OCI-LY3 (cell line): ENCODE results near the gene MYL3.

Source experiments
- H2AFZ ChIP-seq: fragments of 200-600, 300-600 bp; shearing (Covaris generic); 2 replicates; pipeline ENCODE4 v1.6.0; 2014; ENCODE audit warnings: antibody characterized with exemption, low read depth, low read length
- H3K27ac ChIP-seq: fragments of 200-600, 300-600 bp; sonication (generic); 2 replicates; pipeline ENCODE4 v1.5.1; 2014; ENCODE audit warnings: mild to moderate bottlenecking, low read length, moderate library complexity, mixed read lengths
- H3K27me3 ChIP-seq: fragments of 200-600, 300-600 bp; sonication (generic); 2 replicates; pipeline ENCODE4 v1.6.1; 2014; ENCODE audit warnings: low read depth, low read length, mixed read lengths
- H3K36me3 ChIP-seq: fragments of 200-600, 300-600 bp; sonication (generic); replicated peaks from 2 replicates; pipeline ENCODE3; 2014; ENCODE audit warnings: low read depth, low read length, mixed read lengths
- H3K4me1 ChIP-seq: fragments of 300-600, 200-600 bp; sonication (generic); 2 replicates; pipeline ENCODE4 v1.6.1; 2014; ENCODE audit warnings: low read length, mixed read lengths
- H3K4me2 ChIP-seq: fragments of 200-600, 300-600 bp; sonication (generic); 2 replicates; pipeline ENCODE4 v1.6.1; 2014; ENCODE audit warnings: low read length, mixed read lengths
- H3K4me3 ChIP-seq: fragments of 300-600, 200-600 bp; sonication (generic); 2 replicates; pipeline ENCODE4 v1.5.1; 2014; ENCODE audit warnings: antibody characterized with exemption, mild to moderate bottlenecking, low read length, moderate library complexity
- H3K79me2 ChIP-seq: fragments of 300-600, 200-600 bp; shearing (Covaris generic); 2 replicates; pipeline ENCODE4 v1.6.1; 2014; ENCODE audit warnings: mild to moderate bottlenecking, low read length, mixed read lengths
- H3K9ac ChIP-seq: fragments of 300-600, 200-600 bp; shearing (Covaris generic); 2 replicates; pipeline ENCODE4 v1.6.0; 2014; ENCODE audit warnings: mild to moderate bottlenecking, low read length, moderate library complexity
- H3K9me3 ChIP-seq: fragments of 200-600, 300-600 bp; shearing (Covaris generic); 2 replicates; pipeline ENCODE4 v1.6.1; 2014; ENCODE audit warnings: low read length, mixed read lengths; ENCODE audit not compliant: insufficient read depth
- H4K20me1 ChIP-seq: fragments of 200-600, 300-600 bp; sonication (generic); 2 replicates; pipeline ENCODE4 v1.6.1; 2016; ENCODE audit warnings: low read length, mixed read lengths; ENCODE audit not compliant: insufficient read depth
- CTCF ChIP-seq: fragments of 200-600, 300-600 bp; sonication (generic); IDR thresholded peaks from 2 replicates; pipeline ENCODE4 v1.5.1; 2014; ENCODE audit warnings: antibody characterized with exemption, low read length, low read depth
- EZH2phosphoT487 ChIP-seq: fragments of 200-600 bp; shearing (Covaris generic); IDR thresholded peaks from 2 replicates; pipeline ENCODE4 v1.6.1; 2018; ENCODE audit warnings: antibody characterized with exemption, mixed run types, low read depth

The MYL3 gene

DNA sequence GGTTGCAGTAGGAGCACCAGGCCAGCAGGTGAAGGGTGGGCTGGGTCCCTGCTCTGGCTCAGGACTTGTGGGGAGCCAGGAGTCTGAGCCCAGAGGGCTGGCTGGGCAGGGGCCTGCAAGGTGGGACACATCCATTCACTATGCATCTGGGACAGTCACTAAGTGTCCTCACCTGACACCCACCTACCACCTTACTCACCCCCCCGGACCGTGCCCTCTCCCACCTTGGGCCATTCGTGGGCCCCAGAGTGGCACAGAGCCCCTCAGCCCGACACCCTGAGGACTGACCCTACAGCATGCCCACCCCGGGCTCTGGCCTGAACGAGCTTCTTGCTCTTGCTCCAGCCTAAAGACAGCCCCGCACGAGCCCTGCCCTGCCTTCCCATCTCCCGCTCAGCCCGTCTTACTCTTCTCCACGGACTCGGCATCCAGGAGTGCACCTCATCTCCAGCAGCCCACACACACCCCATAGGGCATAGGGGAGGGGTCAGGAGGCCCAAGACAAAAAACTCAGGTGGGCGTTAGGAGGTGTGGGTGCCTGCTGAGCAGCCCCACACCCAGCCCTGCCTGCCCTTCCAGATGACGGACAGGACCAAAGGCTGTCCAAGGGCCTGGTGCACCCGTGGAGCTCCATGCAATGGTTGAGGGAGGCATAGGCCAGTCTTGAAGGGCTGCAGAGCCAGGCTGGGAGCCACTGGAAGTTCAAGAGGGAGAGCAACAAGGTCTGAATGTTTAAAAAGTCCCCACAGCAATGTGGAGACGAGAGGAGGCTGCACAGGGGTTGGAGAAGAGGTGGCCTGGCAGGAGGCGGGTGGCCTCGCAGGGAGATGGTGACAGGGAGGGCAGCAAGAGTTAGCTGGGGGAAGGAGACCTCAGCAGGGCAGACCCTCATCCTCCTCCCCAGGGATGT lies 41.3 kb upstream of the MYL3 start:
- no peak overlapping the region for H3K4me3 ChIP-seq
- H4K20me1 ChIP-seq, result no peaks in the 10 kb centered on the region
- no peak overlapping the region for H2AFZ ChIP-seq
- TF ChIP-seq CTCF (no peak), EZH2phosphoT487 (no peak)
- H3K36me3 ChIP-seq, result no peaks in the 10 kb centered on the region
- H3K27ac ChIP-seq, result no peak overlapping the region
- no peaks in the 10 kb centered on the region for H3K27me3 ChIP-seq
- peaks cover 3% of the 10 kb centered on the region; the same call in 1 of the 2 replicates for H3K4me1 ChIP-seq
- H3K9ac ChIP-seq, result no peak overlapping the region
- no peaks in the 10 kb centered on the region for H3K79me2 ChIP-seq
- H3K4me2 ChIP-seq, result no peak overlapping the region
- no peaks in the 10 kb centered on the region for H3K9me3 ChIP-seq

DNA sequence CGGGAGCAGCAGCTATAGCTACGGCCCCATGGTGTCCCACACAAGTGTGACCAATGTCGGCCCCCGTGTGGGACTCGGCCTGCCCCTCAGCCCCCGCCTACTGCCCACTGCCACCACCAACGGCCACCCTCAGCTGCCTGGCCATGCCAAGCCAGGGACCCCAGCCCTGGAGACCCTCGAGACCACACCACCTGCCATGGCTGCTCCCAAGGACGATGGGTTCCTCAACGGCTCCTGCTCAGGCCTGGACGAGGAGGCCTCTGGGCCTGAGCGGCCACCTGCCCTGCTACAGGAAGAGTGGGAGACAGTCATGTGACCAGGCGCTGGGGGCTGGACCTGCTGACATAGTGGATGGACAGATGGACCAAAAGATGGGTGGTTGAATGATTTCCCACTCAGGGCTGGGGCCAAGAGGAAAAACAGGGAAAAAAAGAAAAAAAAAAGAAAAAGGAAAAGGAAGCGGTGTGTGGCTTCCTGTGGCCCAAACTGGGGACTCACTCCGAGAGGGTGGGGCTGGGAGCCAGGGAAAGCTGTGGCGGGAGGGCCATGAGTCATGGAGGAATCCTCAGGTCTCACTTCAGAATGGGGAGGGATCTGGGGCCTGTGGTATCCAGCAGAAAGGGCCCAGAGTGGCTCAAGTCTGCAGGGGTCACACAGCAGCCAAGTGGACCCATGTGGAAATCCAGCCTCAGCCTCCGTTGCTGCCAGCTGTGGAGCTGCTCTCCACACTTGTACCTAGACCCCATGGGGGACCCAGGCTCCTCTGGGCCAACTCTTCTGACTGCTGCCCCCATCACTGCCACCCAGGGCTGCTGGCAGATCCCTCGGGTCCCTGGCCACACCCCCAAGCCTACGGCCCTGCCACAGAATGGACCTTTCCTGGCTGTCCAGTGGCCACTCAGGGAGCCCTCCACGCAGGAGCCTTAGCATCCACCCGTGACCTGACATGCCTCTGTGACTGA lies 40.4 kb upstream of the MYL3 start:
- no peak overlapping the region for H3K4me3 ChIP-seq
- H3K9ac ChIP-seq, result no peak overlapping the region
- H3K9me3 ChIP-seq, result no peaks in the 10 kb centered on the region
- no peaks in the 10 kb centered on the region for H3K36me3 ChIP-seq
- no peak overlapping the region for H3K27ac ChIP-seq
- H2AFZ ChIP-seq, result no peak overlapping the region
- H3K79me2 ChIP-seq, result no peaks in the 10 kb centered on the region
- H3K4me2 ChIP-seq, result no peak overlapping the region
- TF ChIP-seq CTCF, result no peak
- TF ChIP-seq EZH2phosphoT487, result no peak
- no peaks in the 10 kb centered on the region; the same call in 1 of the 2 replicates for H3K27me3 ChIP-seq
- H4K20me1 ChIP-seq, result no peaks in the 10 kb centered on the region
- no peaks in the 10 kb centered on the region for H3K4me1 ChIP-seq

- no peak for TF ChIP-seq EZH2phosphoT487
- no peak for TF ChIP-seq CTCF
- no peak overlapping the region for H3K9ac ChIP-seq
- no peaks in the 10 kb centered on the region for H3K4me1 ChIP-seq
- H3K36me3 ChIP-seq, result no peaks in the 10 kb centered on the region
- peaks cover 2% of the 10 kb centered on the region; the same call in 1 of the 2 replicates for H3K27me3 ChIP-seq
- H3K79me2 ChIP-seq, result no peaks in the 10 kb centered on the region
- no peak overlapping the region for H3K4me3 ChIP-seq
- no peak overlapping the region for H3K27ac ChIP-seq
- no peak overlapping the region for H3K4me2 ChIP-seq
- no peaks in the 10 kb centered on the region for H3K9me3 ChIP-seq
- no peaks in the 10 kb centered on the region for H4K20me1 ChIP-seq
- H2AFZ ChIP-seq, result no peak overlapping the region
These were observed 39.0 kb upstream of the MYL3 start for GRCh38 chr3:46902188-46902631.

DNA sequence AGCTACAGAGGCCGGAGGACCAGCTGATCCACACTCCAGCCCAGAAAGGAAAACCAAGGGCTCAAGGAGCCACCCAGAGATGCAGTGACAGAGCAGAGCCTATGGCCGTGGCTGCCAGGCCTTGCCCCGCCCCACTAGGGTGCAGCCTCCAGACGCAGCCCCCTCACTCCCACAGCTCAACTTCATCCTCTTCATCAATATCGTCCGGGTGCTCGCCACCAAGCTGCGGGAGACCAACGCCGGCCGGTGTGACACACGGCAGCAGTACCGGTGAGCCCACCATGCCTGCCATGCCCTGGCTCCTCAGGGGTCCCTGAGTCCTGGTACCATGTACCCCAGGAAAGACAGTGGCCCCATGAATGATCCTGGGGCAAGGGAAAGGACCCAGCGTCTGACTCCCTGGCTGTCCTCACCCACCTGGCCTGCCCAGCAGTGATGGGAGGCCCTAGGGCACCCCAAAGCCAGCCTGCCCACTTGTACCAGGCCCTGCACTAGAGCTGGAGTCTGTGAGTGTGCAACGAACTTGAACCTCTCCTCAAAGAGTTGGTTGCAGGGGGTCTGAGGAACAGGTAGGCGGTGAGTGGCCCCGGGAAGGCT lies 38.4 kb upstream of the MYL3 start:
- H3K4me2 ChIP-seq, result no peak overlapping the region
- H3K36me3 ChIP-seq, result no peaks in the 10 kb centered on the region
- H3K9ac ChIP-seq, result no peak overlapping the region
- H3K4me1 ChIP-seq, result no peaks in the 10 kb centered on the region
- no peaks in the 10 kb centered on the region for H3K79me2 ChIP-seq
- no peak overlapping the region for H3K27ac ChIP-seq
- no peaks in the 10 kb centered on the region for H3K9me3 ChIP-seq
- no peak overlapping the region for H3K4me3 ChIP-seq
- no peak overlapping the region for H2AFZ ChIP-seq
- H3K27me3 ChIP-seq, result peaks cover 2% of the 10 kb centered on the region; the same call in 1 of the 2 replicates
- TF ChIP-seq EZH2phosphoT487 (no peak), CTCF (no peak)
- H4K20me1 ChIP-seq, result no peaks in the 10 kb centered on the region
